ENCODE data around the gene ARFGAP2.
A peak's percentile ranks its signal among the peaks of the same experiment; 100 is the strongest.
"Not testable (repeated sequence)": the region's sequence is repeated elsewhere in the genome, so short reads cannot be mapped to it uniquely, and the experiment has no call there.

The ARFGAP2 gene

DNA sequence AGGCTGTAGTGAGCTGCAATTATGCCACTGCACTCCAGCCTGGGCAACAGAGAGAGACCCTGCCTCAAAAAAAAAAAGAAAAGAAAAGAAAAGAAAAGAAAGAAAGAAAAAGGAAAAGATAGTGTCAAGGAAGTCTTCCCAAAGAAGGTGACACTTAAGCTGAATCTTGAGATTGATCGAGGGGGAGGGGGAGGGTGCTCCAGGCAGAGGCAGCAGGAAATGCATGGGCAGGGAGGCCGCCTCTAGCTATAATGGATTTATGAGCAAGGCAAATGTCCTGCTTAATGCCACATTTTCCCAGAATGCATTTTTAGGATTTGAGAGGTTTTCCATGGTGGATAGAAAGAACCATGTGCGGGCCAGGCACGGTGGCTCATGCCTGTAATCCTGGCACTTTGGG is 24.3 kb upstream of the ARFGAP2 start:
- TF ChIP-seq, protein P1, sequence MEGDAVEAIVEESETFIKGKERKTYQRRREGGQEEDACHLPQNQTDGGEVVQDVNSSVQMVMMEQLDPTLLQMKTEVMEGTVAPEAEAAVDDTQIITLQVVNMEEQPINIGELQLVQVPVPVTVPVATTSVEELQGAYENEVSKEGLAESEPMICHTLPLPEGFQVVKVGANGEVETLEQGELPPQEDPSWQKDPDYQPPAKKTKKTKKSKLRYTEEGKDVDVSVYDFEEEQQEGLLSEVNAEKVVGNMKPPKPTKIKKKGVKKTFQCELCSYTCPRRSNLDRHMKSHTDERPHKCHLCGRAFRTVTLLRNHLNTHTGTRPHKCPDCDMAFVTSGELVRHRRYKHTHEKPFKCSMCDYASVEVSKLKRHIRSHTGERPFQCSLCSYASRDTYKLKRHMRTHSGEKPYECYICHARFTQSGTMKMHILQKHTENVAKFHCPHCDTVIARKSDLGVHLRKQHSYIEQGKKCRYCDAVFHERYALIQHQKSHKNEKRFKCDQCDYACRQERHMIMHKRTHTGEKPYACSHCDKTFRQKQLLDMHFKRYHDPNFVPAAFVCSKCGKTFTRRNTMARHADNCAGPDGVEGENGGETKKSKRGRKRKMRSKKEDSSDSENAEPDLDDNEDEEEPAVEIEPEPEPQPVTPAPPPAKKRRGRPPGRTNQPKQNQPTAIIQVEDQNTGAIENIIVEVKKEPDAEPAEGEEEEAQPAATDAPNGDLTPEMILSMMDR (IDR thresholded peaks at IDR 0.05; ENCODE audit: extremely low read depth, missing control alignments) = no peak
- DNase-seq (ENCODE audit: low spot score) = no peak

DNA sequence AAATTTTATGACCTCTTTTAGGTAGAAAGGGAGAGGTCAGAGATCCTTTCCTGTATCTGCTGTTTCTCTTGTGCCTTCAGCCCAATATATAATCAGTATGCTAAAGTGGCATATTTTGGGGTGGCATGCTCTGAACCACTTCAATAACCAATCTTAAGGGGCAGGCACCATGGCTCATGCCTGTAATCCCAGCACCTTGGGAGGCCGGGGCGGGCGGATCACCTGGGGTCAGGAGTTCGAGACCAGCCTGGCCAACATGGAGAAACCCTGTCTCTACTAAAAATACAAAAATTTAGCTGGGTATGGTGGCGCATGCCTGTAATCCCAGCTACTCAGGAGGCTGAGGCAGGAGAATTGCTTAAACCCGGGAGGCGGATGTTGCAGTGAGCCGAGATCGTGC is 21.5 kb upstream of the ARFGAP2 start:
- not testable (repeated sequence) for DNase-seq (ENCODE audit: low spot score)

DNA sequence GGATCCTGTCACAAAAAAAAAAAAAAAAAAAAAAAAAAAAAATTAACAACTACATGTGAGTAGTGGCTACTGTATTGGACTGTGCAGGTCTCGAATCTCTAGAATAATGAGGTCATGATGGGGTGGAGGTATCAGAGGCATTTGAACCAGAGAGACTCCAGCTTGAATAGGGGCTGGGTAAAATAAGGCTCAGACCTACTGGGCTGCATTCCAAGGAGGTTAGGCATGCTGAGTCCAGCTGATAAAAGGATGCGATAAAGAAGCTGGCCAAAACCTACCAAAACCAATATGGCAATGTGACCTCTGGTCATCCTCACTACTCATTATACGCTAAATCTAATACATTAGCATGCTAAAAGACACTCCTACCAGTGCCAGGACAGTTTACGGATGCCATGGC is 15.4 kb upstream of the ARFGAP2 start:
- no peak for DNase-seq (ENCODE audit: low spot score)
- TF ChIP-seq, protein P1 (IDR thresholded peaks at IDR 0.05; ENCODE audit: extremely low read depth, missing control alignments) = no peak

DNA sequence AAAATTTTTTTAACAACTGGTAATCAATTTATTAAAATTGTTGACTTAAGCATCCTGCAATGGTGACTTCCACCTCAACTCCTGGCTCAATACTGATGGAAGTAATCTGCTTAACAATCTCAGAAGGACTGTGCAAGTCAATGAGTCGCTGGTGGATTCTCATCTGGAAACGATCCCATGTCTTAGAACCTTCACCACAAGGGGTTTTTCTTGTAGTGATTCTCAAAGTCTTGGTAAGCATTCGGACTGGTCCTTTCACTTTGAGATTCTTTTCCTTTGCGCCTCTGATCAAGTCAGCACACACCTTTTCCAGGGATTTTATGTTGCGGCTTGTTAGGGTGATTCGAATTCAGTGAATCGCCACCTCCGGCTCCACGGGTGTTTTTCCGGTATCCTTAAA is 14.5 kb upstream of the ARFGAP2 start:
- DNase-seq (ENCODE audit: low spot score) = not testable (repeated sequence)

DNA sequence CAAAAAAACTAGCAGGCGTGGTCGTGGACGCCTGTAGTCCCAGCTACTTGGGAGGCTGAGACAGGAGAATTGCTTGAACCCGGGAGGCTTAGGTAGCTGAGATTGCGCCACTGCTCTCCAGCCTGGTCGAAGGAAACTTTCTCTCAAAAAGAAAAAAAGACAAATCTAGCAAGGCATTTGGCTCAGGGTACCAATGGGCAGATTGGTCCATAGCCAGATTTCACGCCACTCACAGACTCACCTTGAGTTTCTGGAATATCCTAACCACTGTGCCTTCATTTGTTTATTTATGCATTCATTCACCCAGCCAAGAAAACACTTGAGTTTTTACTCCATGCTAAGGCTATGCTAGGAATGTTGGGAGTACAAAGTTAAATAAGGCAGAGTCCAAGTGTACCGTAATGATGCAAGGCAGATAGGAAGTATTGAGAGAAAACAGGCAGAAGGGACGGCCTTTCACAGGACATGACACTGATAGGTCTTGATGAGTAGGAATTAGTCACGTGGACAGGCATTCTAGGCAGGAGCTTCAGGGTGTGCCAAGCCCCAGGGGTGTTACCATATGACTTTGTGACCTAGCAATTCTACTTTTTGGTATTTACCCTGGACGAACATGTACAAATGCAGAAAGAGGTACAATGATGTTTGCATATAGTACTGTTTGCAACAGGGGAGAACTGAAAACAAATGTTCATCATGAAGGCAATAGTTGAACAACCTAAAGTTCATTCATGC is 12.6 kb upstream of the ARFGAP2 start:
- TF ChIP-seq, protein P1 (IDR thresholded peaks at IDR 0.05; ENCODE audit: extremely low read depth, missing control alignments) = no peak
- DNase-seq (ENCODE audit: low spot score) = no peak

DNA sequence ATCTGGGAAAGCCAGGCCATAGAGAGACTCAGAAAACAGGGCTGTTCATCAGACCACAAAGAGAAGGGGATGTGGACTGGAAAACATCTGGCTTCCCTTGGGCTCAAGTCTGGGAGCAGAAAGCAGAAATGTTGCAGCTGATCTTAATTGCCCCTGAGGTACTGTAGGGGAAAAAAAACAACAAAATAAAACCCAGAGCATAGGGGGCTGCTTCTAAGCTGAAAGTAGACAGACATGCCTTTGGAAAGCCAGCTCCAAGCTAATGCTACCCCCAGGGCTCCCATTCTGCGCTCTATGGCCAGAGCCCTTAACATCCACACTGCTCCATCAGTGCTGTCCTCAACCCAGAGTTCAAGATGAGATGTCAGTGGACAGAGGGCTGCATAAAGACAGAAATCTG is 11.6 kb upstream of the ARFGAP2 start:
- DNase-seq (ENCODE audit: low spot score) = no peak
- TF ChIP-seq, protein P1 (IDR thresholded peaks at IDR 0.05; ENCODE audit: extremely low read depth, missing control alignments) = no peak

DNA sequence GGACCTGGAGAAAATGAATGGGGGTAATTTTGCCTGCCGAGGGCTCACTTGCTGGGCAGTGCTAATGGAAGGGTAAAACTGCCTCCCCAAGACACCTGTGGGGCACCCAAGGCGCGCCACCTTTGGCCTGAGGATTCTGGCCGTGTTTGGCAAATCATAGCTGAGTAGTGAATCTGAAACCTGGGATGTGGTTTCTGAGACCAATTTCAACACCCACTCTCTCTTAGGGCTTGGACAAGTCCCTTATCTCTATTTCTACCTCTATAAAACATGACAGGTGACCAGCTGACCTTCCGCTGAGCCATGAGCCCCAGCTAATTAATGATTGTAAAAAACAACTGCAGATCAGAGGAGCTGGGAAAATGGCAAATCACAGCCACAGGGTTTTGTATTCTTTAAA is 11.0 kb upstream of the ARFGAP2 start:
- TF ChIP-seq, protein P1 (IDR thresholded peaks at IDR 0.05; ENCODE audit: extremely low read depth, missing control alignments) = no peak
- DNase-seq (ENCODE audit: low spot score) = no peak

DNA sequence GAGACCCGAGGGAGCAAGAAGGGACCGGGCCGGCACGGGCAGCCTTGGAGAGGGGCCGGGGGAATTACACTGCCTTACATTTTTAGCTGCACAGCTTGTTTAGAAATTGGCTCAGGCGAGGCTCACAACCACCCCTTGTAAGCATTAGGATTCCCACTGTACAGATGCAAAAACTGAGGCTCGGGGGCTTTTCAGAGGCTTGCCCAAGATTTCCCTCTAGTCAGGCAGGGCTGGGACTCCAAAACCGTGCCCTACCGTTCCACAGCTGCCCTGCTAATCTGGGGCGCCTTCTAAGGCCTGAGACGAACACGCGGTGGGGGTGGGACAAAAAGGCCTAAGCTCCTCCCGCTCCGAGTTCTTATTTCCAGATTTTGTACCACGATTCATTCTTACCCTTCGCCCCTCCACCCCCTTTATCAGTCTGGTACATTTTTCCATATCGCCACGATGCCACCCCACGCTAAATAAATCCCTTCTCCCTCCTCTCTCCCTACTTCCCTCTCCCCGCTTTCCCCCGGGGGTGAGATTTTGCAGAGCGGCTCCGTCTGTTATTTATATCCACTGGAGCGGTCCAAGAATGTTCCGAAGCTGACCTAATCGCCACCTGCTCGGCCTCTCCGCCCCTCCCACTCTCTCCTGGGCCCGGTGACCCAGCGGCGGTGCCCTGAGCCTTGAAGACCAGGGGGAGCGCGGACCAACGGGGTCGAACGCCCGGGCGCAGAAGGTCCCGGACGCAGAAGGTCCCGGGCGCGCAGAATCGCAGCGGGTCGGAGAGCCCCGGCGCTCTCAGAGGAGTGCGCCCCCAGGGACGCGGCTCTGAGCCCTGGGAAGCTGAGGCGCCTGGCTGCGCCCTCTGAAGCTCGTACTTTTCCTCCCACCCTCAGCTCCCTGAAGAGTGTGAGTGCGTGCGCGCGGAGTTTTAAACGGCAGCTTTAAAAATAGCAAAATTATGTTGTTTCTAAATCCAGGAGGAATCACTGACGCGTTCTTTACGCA is 10.3 kb upstream of the ARFGAP2 start:
- TF ChIP-seq, protein P1 (IDR thresholded peaks at IDR 0.05; ENCODE audit: extremely low read depth, missing control alignments) = no peak
- DNase-seq (ENCODE audit: low spot score) = peak; percentile 77
